C4-2B (cell line): ENCODE results near the gene CARD6.
"Not testable (repeated sequence)": the region's sequence is repeated elsewhere in the genome, so short reads cannot be mapped to it uniquely, and the experiment has no call there.

Source experiments
- H3K27ac ChIP-seq: fragments of 450-650 bp; 2 replicates; pipeline ENCODE4 v1.5.1; 2017
- ZFX ChIP-seq: fragments of 450-650 bp; IDR thresholded peaks from 2 replicates; pipeline ENCODE4 v1.6.1; 2017
- TF ChIP-seq, protein P1 (sequence below): fragments of 450-650 bp; conservative IDR thresholded peaks from 2 replicates; pipeline ENCODE4 v1.5.1; 2017; ENCODE audit warnings: mild to moderate bottlenecking

CARD6 gene

GRCh38 chr5:40798012-40798800 is 43.0 kb upstream of the CARD6 start, which contains the start of gene PRKAA1:
Gene PRKAA1, minus strand, starts transcription at chr5:40798374. Its CDS starts 185 bp downstream, at chr5:40798189.
- peak within 1 kb of the TSS; percentile 98 for H3K27ac ChIP-seq
- TF ChIP-seq, protein P1, sequence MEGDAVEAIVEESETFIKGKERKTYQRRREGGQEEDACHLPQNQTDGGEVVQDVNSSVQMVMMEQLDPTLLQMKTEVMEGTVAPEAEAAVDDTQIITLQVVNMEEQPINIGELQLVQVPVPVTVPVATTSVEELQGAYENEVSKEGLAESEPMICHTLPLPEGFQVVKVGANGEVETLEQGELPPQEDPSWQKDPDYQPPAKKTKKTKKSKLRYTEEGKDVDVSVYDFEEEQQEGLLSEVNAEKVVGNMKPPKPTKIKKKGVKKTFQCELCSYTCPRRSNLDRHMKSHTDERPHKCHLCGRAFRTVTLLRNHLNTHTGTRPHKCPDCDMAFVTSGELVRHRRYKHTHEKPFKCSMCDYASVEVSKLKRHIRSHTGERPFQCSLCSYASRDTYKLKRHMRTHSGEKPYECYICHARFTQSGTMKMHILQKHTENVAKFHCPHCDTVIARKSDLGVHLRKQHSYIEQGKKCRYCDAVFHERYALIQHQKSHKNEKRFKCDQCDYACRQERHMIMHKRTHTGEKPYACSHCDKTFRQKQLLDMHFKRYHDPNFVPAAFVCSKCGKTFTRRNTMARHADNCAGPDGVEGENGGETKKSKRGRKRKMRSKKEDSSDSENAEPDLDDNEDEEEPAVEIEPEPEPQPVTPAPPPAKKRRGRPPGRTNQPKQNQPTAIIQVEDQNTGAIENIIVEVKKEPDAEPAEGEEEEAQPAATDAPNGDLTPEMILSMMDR = peak; percentile 83
- no peak for TF ChIP-seq ZFX

- H3K27ac ChIP-seq = peak overlapping the region; percentile 98
- TF ChIP-seq ZFX = no peak
- TF ChIP-seq, protein P1 = no peak
Measured at GRCh38 chr5:40798801-40799210, 42.4 kb upstream of the CARD6 start.

DNA sequence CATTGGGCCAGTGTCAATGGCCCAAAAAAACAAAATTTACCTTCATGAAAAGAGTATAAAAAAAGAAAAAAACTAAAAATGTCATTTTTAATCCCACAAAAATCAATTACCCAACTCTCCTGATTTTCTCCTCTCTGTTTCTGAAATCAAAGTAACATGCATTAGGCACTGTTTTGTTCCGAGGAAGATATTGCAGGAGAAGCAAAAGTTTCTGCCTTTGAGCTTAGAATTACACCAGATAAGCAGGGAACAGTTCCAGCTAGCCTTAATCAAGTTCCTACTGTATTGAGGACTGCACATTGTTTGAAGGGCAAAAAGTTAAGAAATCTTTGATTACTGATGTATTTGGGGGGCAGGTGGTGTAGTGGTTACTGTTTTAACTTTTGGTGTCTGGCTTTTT is 41.9 kb upstream of the CARD6 start:
- H3K27ac ChIP-seq = no peak overlapping the region
- TF ChIP-seq, protein P1 = no peak
- no peak for TF ChIP-seq ZFX

DNA sequence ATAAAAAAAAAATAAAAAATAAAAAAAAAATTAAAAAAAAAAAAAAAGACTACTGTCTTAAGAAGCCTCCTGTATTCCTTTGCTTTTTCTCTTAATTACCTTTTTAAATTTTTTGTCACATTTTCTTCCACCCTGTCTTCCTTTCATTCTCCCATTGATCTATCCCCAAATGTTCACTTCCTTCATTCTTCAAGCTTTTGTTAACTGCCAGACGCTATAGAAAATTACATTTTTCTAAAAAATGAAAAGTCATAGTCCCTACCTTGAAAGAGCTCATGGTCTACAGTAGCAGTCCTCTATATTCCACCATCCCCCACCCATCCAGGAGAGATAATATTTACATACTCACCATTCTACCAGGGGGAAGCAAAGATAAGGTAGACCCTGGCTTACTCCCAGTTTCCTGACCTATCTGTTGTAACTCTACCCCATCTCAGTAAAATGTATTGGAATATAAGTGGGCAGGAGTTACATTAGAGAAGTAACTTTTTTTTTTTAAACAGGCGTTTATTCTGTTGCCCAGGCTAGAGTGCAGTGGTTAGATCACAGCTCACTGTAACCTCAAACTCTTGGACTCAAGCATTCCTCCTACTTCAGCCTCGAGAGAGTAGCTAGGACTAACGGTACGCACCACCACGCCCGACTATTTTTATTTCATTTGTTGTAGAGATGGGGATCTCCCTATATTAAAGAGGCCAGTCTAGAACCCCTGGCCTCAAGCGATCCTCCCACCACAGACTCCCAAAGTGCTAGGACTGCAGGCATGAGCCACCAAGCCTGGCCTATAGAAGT is 39.2 kb upstream of the CARD6 start:
- no peak overlapping the region for H3K27ac ChIP-seq
- TF ChIP-seq, protein P1 = no peak
- TF ChIP-seq ZFX = no peak

DNA sequence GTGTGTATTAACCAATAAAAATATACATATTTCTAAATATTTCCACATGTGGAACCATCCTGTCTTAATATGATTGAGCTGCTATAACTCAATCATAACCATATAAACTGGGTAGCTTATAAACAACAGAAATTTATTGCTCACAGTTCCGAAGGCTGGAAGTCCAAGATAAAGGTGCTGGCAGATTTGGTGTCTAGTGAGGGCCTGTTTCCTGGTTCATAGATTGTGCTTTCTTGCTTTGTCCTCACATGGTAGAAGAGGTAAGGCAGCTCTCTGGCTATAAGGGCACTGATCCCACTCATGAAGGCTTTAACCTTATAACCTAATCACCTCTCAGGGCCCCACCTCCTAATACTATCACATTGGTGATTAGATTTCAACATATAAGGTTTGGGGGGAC is 29.0 kb upstream of the CARD6 start:
- no peak for TF ChIP-seq ZFX
- TF ChIP-seq, protein P1 = no peak
- no peak overlapping the region for H3K27ac ChIP-seq

DNA sequence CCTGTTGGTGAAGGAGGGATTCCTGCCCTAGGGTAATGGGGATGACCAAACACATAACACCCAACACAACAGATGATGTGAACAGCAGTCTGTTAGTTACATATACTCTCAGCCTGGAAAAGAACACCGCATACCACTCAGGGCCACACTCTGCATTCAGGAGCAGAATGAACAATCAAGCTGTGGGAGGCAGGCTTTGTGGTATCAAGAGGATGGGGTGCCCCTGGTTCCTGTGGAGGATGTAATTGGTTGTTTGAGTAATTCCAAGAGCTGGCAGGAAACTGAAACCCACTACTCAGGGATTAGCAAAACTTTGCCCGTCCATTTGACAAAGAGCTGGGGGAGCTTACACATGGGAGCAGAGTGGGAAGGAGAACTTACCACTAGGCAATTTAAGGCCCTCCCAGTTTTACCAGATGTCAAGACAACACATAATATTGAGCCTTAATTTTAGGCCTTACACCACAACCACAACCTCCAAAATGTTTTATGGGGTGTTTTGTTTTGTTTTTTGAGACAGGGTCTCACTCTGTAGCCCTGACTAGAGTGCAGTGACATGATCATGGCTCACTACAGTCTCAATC is 27.4 kb upstream of the CARD6 start:
- TF ChIP-seq, protein P1 = no peak
- no peak for TF ChIP-seq ZFX
- H3K27ac ChIP-seq = no peak overlapping the region

DNA sequence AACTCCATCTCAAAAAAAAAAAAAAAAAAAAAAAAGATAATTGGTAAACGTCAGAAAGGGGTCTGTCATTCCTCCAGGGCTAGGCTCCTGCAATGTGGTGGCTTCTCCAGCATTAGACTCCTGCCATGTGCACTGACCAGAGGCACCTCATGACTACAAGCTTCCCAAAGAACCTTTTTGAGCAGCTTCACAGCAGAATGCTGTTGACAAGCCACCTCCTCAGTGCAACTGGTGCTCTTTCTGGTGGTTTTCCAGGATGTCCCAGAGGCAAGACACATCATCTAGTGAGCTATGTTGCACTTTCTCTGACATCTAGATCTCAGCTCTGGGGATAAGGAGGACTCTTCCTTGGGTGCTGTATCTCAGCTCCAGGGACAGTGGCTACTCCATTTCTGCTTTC is 17.7 kb upstream of the CARD6 start:
- TF ChIP-seq, protein P1 = no peak
- TF ChIP-seq ZFX = no peak
- no peak overlapping the region for H3K27ac ChIP-seq

- H3K27ac ChIP-seq = not testable (repeated sequence)
Measured at GRCh38 chr5:40825461-40826043, 15.6 kb upstream of the CARD6 start.
